GM12872 (cell line): ENCODE measurements around the gene MLLT3.

ENCODE experiments used
- CTCF ChIP-seq: IDR thresholded peaks from 3 replicates; pipeline ENCODE4 v1.5.1; 2011; ENCODE audit warnings: low read depth, mild to moderate bottlenecking, low read length, moderate library complexity; ENCODE audit not compliant: insufficient read depth

Gene MLLT3

GRCh38 chr9:20593105-20593504 lies 29.2 kb downstream of the MLLT3 start:
- TF ChIP-seq CTCF = no peak

GRCh38 chr9:20592673-20593072 lies 29.6 kb downstream of the MLLT3 start:
- TF ChIP-seq CTCF = no peak

- TF ChIP-seq CTCF = no peak
These were observed 31.1 kb downstream of the MLLT3 start for GRCh38 chr9:20591223-20591622.

- TF ChIP-seq CTCF = no peak
These were observed 37.2 kb downstream of the MLLT3 start for GRCh38 chr9:20584968-20585643.

- TF ChIP-seq CTCF = no peak
These were observed 40.1 kb downstream of the MLLT3 start for GRCh38 chr9:20582150-20582549.

- no peak for TF ChIP-seq CTCF
These were observed 41.6 kb downstream of the MLLT3 start for GRCh38 chr9:20580673-20581072.

- no peak for TF ChIP-seq CTCF
These were observed 42.6 kb downstream of the MLLT3 start for GRCh38 chr9:20579524-20580314.
